ENCODE results near the gene CTXND1.

DNA sequence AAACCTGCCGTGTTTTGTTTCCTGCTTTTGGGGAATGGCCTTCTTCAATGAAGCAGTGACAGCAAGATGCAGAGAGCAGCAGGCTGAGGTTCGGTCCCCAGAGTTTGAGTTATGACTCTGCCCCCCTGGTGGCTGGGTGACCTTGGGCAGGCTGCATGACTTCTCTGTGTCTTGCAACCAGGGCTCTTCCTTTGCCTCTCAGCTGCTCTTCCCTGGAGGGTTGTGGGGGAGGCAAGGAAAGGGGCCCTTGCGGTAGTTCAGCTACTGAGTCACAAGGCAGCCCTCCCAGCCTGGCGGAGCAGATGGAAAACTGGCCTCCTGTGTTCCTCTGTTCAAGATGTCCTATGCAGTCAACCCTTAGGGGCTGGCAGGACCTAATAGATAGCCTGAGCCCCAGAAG is 17.1 kb downstream of the CTXND1 start:
- TF ChIP-seq POLR2A (IDR thresholded peaks at IDR 0.05; ENCODE audit: low read depth, low read length) (no peak), POLR2AphosphoS5 (IDR thresholded peaks at IDR 0.05; ENCODE audit: low read depth, low read length) (no peak)

Measured in GM12892 (cell line).